PFSK-1 (cell line): Measurements from ENCODE around the gene NSMF. TPM values are rescaled to one million over a fixed set of nuclear protein-coding genes. Genes with fewer than 3 reads are reported as not detected.

Source experiments
- FOXP2 ChIP-seq: optimal IDR thresholded peaks from 2 replicates; pipeline ENCODE3; 2011; ENCODE audit warnings: borderline replicate concordance, control low read depth, inconsistent platforms; ENCODE audit not compliant: insufficient read depth; ENCODE audit errors: extremely low read length, extremely low read depth
- POLR2AphosphoS5 ChIP-seq: IDR thresholded peaks from 2 replicates; pipeline ENCODE4 v1.6.1; 2012; ENCODE audit warnings: low read depth, mild to moderate bottlenecking, control low read depth, low read length, moderate library complexity
- REST ChIP-seq, 2 experiments: IDR thresholded peaks; 2 replicates each; pipeline versions ENCODE4 v1.6.1 to v1.8.0; 2011 to 2012; ENCODE audit warnings: low read depth in 2 of 2, low read length in 2 of 2, control low read depth in 1 of 2, inconsistent platforms in 1 of 2, mild to moderate bottlenecking in 1 of 2, moderate library complexity in 1 of 2; ENCODE audit not compliant: insufficient read depth in 1 of 2
- SIN3A ChIP-seq: IDR thresholded peaks from 2 replicates; pipeline ENCODE4 v1.6.1; 2012; ENCODE audit warnings: mild to moderate bottlenecking, low read length, moderate library complexity, borderline replicate concordance; ENCODE audit not compliant: insufficient read depth
- TAF1 ChIP-seq: IDR thresholded peaks from 2 replicates; pipeline ENCODE4 v1.6.1; 2012; ENCODE audit warnings: low read length, control low read depth, borderline replicate concordance; ENCODE audit not compliant: insufficient read depth
- polyA plus RNA-seq: library from polyadenylated mRNA; unstranded; fragments of >200 nt; gene quantifications from one replicate; pipeline ENCODE4 v1.2.1, GENCODE V29; 2012; ENCODE audit warnings: low read depth, missing spikeins; ENCODE audit not compliant: insufficient read length

NSMF gene
- polyA plus RNA-seq = 134 TPM

- TF ChIP-seq POLR2AphosphoS5 (no peak; the same call in 1 of the 2 replicates), SIN3A (no peak), FOXP2 (no peak), TAF1 (no peak), REST (IDR thresholded peaks at IDR 0.05; ENCODE audit: insufficient read depth in 1 of 2, low read depth in 2 of 2, low read length in 2 of 2) (no peak)
Observed at GRCh38 chr9:137459152-137459600, at the start of gene NSMF. Gene NSMF, minus strand, starts transcription at chr9:137459334. Its CDS starts 232 bp downstream, at chr9:137459102.

- no peak for TF ChIP-seq TAF1
- no peak for TF ChIP-seq SIN3A
- TF ChIP-seq POLR2AphosphoS5 = no peak
- no peak for TF ChIP-seq FOXP2
- TF ChIP-seq REST (IDR thresholded peaks at IDR 0.05; ENCODE audit: insufficient read depth in 1 of 2, low read depth in 2 of 2, low read length in 2 of 2) = no peak
Observed at GRCh38 chr9:137506702-137507171, 47.6 kb upstream of the NSMF start.

GRCh38 chr9:137506274-137506673 lies 47.1 kb upstream of the NSMF start:
- TF ChIP-seq POLR2AphosphoS5 (no peak), TAF1 (no peak), REST (IDR thresholded peaks at IDR 0.05; ENCODE audit: insufficient read depth in 1 of 2, low read depth in 2 of 2, low read length in 2 of 2) (no peak), SIN3A (no peak), FOXP2 (no peak)

- TF ChIP-seq REST (IDR thresholded peaks at IDR 0.05; ENCODE audit: insufficient read depth in 1 of 2, low read depth in 2 of 2, low read length in 2 of 2) = no peak
- no peak for TF ChIP-seq POLR2AphosphoS5
- TF ChIP-seq TAF1 = no peak
- no peak for TF ChIP-seq SIN3A
- TF ChIP-seq FOXP2 = no peak
Observed at GRCh38 chr9:137505421-137506140, 46.4 kb upstream of the NSMF start.
